Measurements from ENCODE around the gene NLRC3. TPM values are rescaled to one million over a fixed set of nuclear protein-coding genes. Genes with fewer than 3 reads are reported as not detected.

Gene NLRC3
- total RNA-seq, 6 experiments from 2014 or later: 0.53 to 1.2 (median 0.64) TPM

DNA sequence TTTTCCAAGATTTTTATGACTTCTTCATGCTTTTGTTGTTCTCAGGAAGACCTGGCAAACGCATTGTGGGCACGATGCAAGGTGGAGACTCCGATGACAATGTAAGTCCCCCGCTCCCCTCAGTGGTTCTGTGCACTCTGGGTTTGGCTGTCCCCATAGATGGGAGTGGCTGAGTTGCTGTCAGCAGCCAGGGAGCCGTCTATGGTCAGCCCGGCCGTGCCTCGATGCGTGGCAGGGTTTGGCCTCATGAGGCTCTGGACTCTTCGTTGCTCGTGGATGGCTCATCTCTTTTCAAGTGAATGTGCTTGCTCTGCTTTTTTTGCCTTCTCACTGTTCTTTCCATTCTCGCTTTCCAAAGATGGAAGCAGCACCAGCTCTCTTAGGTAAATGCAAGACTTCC, 44.5 kb downstream of the NLRC3 start:
- intact Hi-C loops (cut with DNase I): no loop called here
- no peak for ATAC-seq
- H3K36me3 ChIP-seq: peaks cover 0 to 20% (median 3%) of the 10 kb centered on the region in 4 donors

DNA sequence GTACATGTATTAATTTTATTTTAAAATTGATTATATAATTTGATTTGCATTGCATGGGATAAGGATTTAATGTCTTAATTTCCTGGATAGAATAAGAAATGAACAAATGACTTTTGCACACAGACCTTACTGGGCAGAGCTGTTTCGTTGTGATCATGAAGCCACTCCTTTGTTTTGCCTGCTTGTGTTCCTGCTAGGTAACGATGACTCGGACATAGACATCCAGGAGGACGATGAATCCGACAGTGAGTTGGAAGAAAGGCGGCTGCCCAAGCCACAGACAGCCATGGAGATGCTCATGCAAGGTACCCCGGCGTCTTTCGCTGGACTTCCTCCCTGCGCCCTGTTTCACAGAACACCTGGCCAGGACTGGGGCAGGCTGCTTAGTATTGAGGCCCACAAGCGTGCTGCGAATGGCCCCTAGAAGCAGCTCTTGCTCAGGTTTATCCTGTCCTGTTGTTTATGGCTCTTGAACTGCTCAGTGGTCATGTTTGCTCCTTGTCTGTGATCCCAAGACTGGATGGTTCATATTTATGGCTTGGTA, 46.8 kb downstream of the NLRC3 start:
- intact Hi-C loops (cut with DNase I): no loop called here
- peaks cover 0 to 20% (median 3%) of the 10 kb centered on the region in 4 donors for H3K36me3 ChIP-seq
- H3K27ac ChIP-seq: no peak overlapping the region
- TF ChIP-seq POLR2A (IDR thresholded peaks at IDR 0.05): no peak
- TF ChIP-seq, protein P1, sequence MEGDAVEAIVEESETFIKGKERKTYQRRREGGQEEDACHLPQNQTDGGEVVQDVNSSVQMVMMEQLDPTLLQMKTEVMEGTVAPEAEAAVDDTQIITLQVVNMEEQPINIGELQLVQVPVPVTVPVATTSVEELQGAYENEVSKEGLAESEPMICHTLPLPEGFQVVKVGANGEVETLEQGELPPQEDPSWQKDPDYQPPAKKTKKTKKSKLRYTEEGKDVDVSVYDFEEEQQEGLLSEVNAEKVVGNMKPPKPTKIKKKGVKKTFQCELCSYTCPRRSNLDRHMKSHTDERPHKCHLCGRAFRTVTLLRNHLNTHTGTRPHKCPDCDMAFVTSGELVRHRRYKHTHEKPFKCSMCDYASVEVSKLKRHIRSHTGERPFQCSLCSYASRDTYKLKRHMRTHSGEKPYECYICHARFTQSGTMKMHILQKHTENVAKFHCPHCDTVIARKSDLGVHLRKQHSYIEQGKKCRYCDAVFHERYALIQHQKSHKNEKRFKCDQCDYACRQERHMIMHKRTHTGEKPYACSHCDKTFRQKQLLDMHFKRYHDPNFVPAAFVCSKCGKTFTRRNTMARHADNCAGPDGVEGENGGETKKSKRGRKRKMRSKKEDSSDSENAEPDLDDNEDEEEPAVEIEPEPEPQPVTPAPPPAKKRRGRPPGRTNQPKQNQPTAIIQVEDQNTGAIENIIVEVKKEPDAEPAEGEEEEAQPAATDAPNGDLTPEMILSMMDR (IDR thresholded peaks at IDR 0.05): no peak
- no peaks in the 10 kb centered on the region for H3K4me1 ChIP-seq
- H3K9me3 ChIP-seq: no peaks in the 10 kb centered on the region
- 89% methylated on average over 5 of the region's 12 CpGs for WGBS (ENCODE audit: insufficient coverage, low coverage, low lambda C conversion rate, missing lambda C conversion rate)
- H3K4me3 ChIP-seq: no peak overlapping the region
- DNase-seq (no peak), ATAC-seq (no peak)
- H3K27me3 ChIP-seq: no peaks in the 10 kb centered on the region

More for the DNA sequence above, 44.5 kb downstream of the NLRC3 start:
- no peak overlapping the region for H3K4me3 ChIP-seq
- H3K9me3 ChIP-seq: no peaks in the 10 kb centered on the region
- DNase-seq: no peak
- peaks cover 0 to 12% (median 6%) of the 10 kb centered on the region in 4 donors for H3K4me1 ChIP-seq
- TF ChIP-seq, protein P1 (IDR thresholded peaks at IDR 0.05): no peak
- TF ChIP-seq POLR2A (IDR thresholded peaks at IDR 0.05): no peak
- H3K27me3 ChIP-seq: no peaks in the 10 kb centered on the region
- no peak overlapping the region for H3K27ac ChIP-seq
- WGBS (ENCODE audit: insufficient coverage, low coverage, low lambda C conversion rate, missing lambda C conversion rate): 98% methylated on average over 7 of the region's 12 CpGs

DNA sequence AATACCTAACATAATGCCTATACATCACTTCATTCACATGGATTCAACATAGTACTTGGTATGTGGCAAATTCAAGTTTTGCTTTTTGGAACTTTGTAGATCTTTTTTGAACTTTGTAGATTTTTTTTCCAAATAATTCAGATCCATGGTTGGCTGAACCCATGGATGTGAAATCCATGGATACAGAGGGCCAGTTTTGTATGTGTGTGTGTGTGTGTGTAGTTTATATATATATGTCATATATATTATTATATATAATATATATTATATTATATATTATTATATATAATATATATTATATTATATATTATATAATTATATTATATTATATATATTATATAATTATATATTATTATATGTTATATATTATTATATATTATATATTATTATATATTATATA, 48.0 kb downstream of the NLRC3 start:
- intact Hi-C loops (cut with DNase I): no loop called here
- Histone ChIP-seq H3K27me3 (no peaks in the 10 kb centered on the region), H3K4me3 (no peak overlapping the region), H3K36me3 (peaks cover 0 to 20% (median 3%) of the 10 kb centered on the region in 4 donors), H3K9me3 (no peaks in the 10 kb centered on the region), H3K27ac (no peak overlapping the region), H3K4me1 (no peaks in the 10 kb centered on the region)
- ATAC-seq: no peak
- TF ChIP-seq, protein P1 (IDR thresholded peaks at IDR 0.05): no peak
- TF ChIP-seq POLR2A (IDR thresholded peaks at IDR 0.05): no peak
- no peak for DNase-seq

DNA sequence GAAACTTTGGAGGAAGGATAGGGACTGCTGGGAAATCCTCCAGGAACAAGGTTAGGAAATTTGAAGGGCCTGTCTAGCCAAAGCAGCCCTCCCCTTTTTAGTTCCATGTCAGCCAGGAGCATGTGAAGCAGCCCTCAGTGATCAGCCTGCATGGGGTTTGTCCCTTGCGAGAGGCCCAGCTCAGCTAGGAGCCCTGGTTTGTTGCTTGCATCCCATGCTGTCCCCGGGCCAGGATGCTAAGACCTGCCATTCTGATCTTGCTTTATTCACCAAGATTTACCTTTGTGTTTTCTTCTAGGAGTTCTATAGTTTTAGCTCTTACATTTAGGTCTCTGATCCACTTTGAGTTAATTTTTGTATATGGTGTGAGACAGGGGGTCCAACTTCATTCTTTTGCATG, 48.8 kb downstream of the NLRC3 start:
- WGBS (ENCODE audit: insufficient coverage, low coverage, low lambda C conversion rate, missing lambda C conversion rate): 100% methylated on average over 2 of the region's 2 CpGs

More for the DNA sequence above, 48.8 kb downstream of the NLRC3 start:
- Histone ChIP-seq H3K27ac (no peak overlapping the region), H3K36me3 (peaks cover 0 to 19% (median 3%) of the 10 kb centered on the region in 4 donors), H3K9me3 (no peaks in the 10 kb centered on the region), H3K4me3 (no peak overlapping the region), H3K27me3 (no peaks in the 10 kb centered on the region), H3K4me1 (peaks cover 0 to 4% (median 0%) of the 10 kb centered on the region in 4 donors)
- ATAC-seq (no peak), DNase-seq (no peak)
- intact Hi-C loops (cut with DNase I): no loop called here
- TF ChIP-seq POLR2A (IDR thresholded peaks at IDR 0.05): no peak
- TF ChIP-seq, protein P1 (IDR thresholded peaks at IDR 0.05): no peak

All from right lobe of liver (tissue), 6 donors.